T-helper 17 cell (primary cell): ENCODE data around the gene UHRF2. TPM values are rescaled to one million over a fixed set of nuclear protein-coding genes. Genes with fewer than 3 reads are reported as not detected.
"Not testable (repeated sequence)": the region's sequence is repeated elsewhere in the genome, so short reads cannot be mapped to it uniquely, and the experiment has no call there.

Experiments used
- ATAC-seq: fragments of 150-1000 bp; cut with Tn5 transposase; 2 replicates; pipeline ENCODE4 v1.10.0; 2021; ENCODE audit warnings: mild to moderate bottlenecking, moderate library complexity
- DNase-seq, 3 donors: peaks; one replicate each; pipeline versions ENCODE4 v3.0.0 to v3.0.0-alpha.2; 2020 to 2021
- H3K9me3 ChIP-seq: one replicate; pipeline ENCODE4 v1.7.0; 2013; ENCODE audit warnings: low read length, mild to moderate bottlenecking; ENCODE audit not compliant: control insufficient read depth, poor library complexity, severe bottlenecking
- H3K27ac Mint-ChIP-seq: one replicate; pipeline ENCODE4 v1.8.0; 2022; ENCODE audit warnings: mild to moderate bottlenecking, moderate library complexity, mixed read lengths
- H3K27me3 Mint-ChIP-seq: one replicate; pipeline ENCODE4 v1.8.0; 2022; ENCODE audit warnings: mixed read lengths
- H3K36me3 Mint-ChIP-seq: one replicate; pipeline ENCODE4 v1.8.0; 2022; ENCODE audit warnings: low read depth, mixed read lengths
- H3K4me1 Mint-ChIP-seq: one replicate; pipeline ENCODE4 v1.8.0; 2022; ENCODE audit warnings: mild to moderate bottlenecking, mixed read lengths
- H3K4me3 Mint-ChIP-seq: one replicate; pipeline ENCODE4 v1.8.0; 2022; ENCODE audit warnings: mild to moderate bottlenecking, moderate library complexity, mixed read lengths
- total RNA-seq, 4 donors: library from RNA in 2 of 4; stranded (reverse) in 2 of 4; gene quantifications; one replicate each; pipeline ENCODE4 v1.2.3 and lab custom pipeline; 2022 to 2026

Gene UHRF2
- total RNA-seq, 2 donors from 2014 or later = 120 to 136 TPM

GRCh38 chr9:6538666-6539071, 125.7 kb downstream of the UHRF2 start:
- ATAC-seq = no peak
- Mint-ChIP-seq H3K27ac (no peak overlapping the region), H3K4me3 (no peak overlapping the region), H3K4me1 (no peaks in the 10 kb centered on the region), H3K36me3 (no peaks in the 10 kb centered on the region), H3K27me3 (peaks cover 11% of the 10 kb centered on the region)
- DNase-seq = no peak
- H3K9me3 ChIP-seq = no peaks in the 10 kb centered on the region

GRCh38 chr9:6542617-6543016, 129.6 kb downstream of the UHRF2 start:
- not testable (repeated sequence) for ATAC-seq, H3K4me3 Mint-ChIP-seq, DNase-seq, H3K36me3 Mint-ChIP-seq, H3K9me3 ChIP-seq, H3K27ac Mint-ChIP-seq, H3K4me1 Mint-ChIP-seq, H3K27me3 Mint-ChIP-seq

GRCh38 chr9:6543204-6543603, 130.2 kb downstream of the UHRF2 start:
- ATAC-seq (no peak), DNase-seq (no peak)
- Mint-ChIP-seq H3K27ac (no peak overlapping the region), H3K36me3 (no peaks in the 10 kb centered on the region), H3K4me3 (no peak overlapping the region), H3K4me1 (no peaks in the 10 kb centered on the region), H3K27me3 (peaks cover 7% of the 10 kb centered on the region)
- H3K9me3 ChIP-seq = no peaks in the 10 kb centered on the region

- H3K9me3 ChIP-seq = no peaks in the 10 kb centered on the region
- Mint-ChIP-seq H3K27me3 (peaks cover 7% of the 10 kb centered on the region), H3K4me3 (no peak overlapping the region)
Measured at GRCh38 chr9:6545017-6545691, 132.2 kb downstream of the UHRF2 start.

GRCh38 chr9:6549106-6549800, 136.3 kb downstream of the UHRF2 start:
- H3K4me3 Mint-ChIP-seq = no peak overlapping the region
- no peak for ATAC-seq
- no peak for DNase-seq
- no peak overlapping the region for H3K27ac Mint-ChIP-seq
- H3K36me3 Mint-ChIP-seq = no peaks in the 10 kb centered on the region
- H3K4me1 Mint-ChIP-seq = no peaks in the 10 kb centered on the region
- no peaks in the 10 kb centered on the region for H3K27me3 Mint-ChIP-seq
- H3K9me3 ChIP-seq = no peaks in the 10 kb centered on the region

More at GRCh38 chr9:6545017-6545691, 132.2 kb downstream of the UHRF2 start:
- ATAC-seq = no peak
- no peak for DNase-seq
- Mint-ChIP-seq H3K27ac (no peak overlapping the region), H3K4me1 (no peaks in the 10 kb centered on the region), H3K36me3 (no peaks in the 10 kb centered on the region)

- Mint-ChIP-seq H3K27ac (no peak overlapping the region), H3K4me1 (no peaks in the 10 kb centered on the region), H3K36me3 (no peaks in the 10 kb centered on the region), H3K4me3 (no peak overlapping the region), H3K27me3 (no peaks in the 10 kb centered on the region)
- no peak for ATAC-seq
- H3K9me3 ChIP-seq = no peaks in the 10 kb centered on the region
- no peak for DNase-seq
Measured at GRCh38 chr9:6551136-6551535, 138.1 kb downstream of the UHRF2 start.

- H3K27ac Mint-ChIP-seq = no peak overlapping the region
- DNase-seq (no peak), ATAC-seq (no peak)
- H3K36me3 Mint-ChIP-seq = no peaks in the 10 kb centered on the region
- H3K4me1 Mint-ChIP-seq = no peaks in the 10 kb centered on the region
- no peaks in the 10 kb centered on the region for H3K27me3 Mint-ChIP-seq
- H3K4me3 Mint-ChIP-seq = no peak overlapping the region
- H3K9me3 ChIP-seq = no peaks in the 10 kb centered on the region
Measured at GRCh38 chr9:6552033-6552432, 139.0 kb downstream of the UHRF2 start.

GRCh38 chr9:6552498-6553121, 139.6 kb downstream of the UHRF2 start:
- H3K4me3 Mint-ChIP-seq = no peak overlapping the region
- no peaks in the 10 kb centered on the region for H3K36me3 Mint-ChIP-seq
- no peaks in the 10 kb centered on the region for H3K9me3 ChIP-seq
- DNase-seq (no peak), ATAC-seq (no peak)
- no peaks in the 10 kb centered on the region for H3K27me3 Mint-ChIP-seq
- no peaks in the 10 kb centered on the region for H3K4me1 Mint-ChIP-seq
- no peak overlapping the region for H3K27ac Mint-ChIP-seq

- ATAC-seq = no peak
Measured at GRCh38 chr9:6553866-6554265, 140.9 kb downstream of the UHRF2 start.

More at GRCh38 chr9:6553866-6554265, 140.9 kb downstream of the UHRF2 start:
- Mint-ChIP-seq H3K4me1 (no peaks in the 10 kb centered on the region), H3K27ac (no peak overlapping the region), H3K4me3 (no peak overlapping the region), H3K36me3 (no peaks in the 10 kb centered on the region), H3K27me3 (no peaks in the 10 kb centered on the region)
- H3K9me3 ChIP-seq = no peaks in the 10 kb centered on the region
- DNase-seq = no peak

Other genes with a start within 250 kb of the UHRF2 start
- gene IL33, start 197.4 kb upstream of the UHRF2 start, total RNA-seq = not detected
- gene TPD52L3, start 84.8 kb upstream of the UHRF2 start, total RNA-seq = not detected
- 1 to 10 TPM in 1 of 2 donors, not detected in 1; 1.1 TPM for gene GLDC, start 232.5 kb downstream of the UHRF2 start, total RNA-seq